Prostate gland (tissue), 2 donors: ENCODE data around the gene CCNI2.

Source experiments
- CTCF ChIP-seq, 4 experiments: fragments of 200-600 bp in 2 of 4; fragments of 450-650 bp in 2 of 4; sonication (generic) in 2 of 4; IDR thresholded peaks; 1 replicate in 3 of 4; 2 replicates in 1 of 4; pipeline ENCODE4 v1.5.1; 2016 to 2019; ENCODE audit warnings: antibody characterized with exemption in 4 of 4, mild to moderate bottlenecking in 2 of 4, moderate library complexity in 2 of 4
- POLR2A ChIP-seq: fragments of 450-650 bp; IDR thresholded peaks from one replicate; pipeline ENCODE4 v1.6.1; 2016; ENCODE audit warnings: antibody characterized with exemption, mild to moderate bottlenecking

DNA sequence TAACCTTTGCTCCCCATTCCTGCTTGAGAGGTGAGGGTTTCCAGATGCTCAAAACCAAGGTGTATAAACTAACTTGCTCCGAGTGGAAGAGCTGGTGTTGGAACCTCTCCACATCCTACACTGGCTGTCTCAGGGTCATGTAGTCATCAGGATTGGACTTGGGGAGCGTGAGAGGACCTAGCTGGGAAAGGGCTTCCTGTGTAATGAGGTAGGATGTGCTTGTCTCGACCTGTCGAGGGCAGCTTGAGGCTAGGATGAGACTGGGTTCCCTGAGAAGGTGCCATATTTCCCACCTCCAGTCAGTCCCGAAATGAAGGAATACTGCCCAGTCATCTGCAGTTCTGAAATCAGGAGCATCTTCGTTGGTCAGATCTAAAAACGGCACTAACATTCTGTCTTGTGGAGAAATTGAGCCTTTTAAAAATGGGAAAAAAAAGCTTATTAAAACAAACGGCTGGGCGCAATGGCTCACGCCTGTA, 1.3 kb downstream of the CCNI2 start:
- no peak for TF ChIP-seq CTCF (IDR thresholded peaks at IDR 0.05)
- TF ChIP-seq POLR2A: no peak
